HepG2 (cell line): ENCODE results near the gene RNF10. TPM values are rescaled to one million over a fixed set of nuclear protein-coding genes. Genes with fewer than 3 reads are reported as not detected.
A peak's percentile ranks its signal among the peaks of the same experiment; 100 is the strongest.

Experiments used
- FOXO1 ChIP-seq: sonication (generic); formaldehyde crosslinking; IDR thresholded peaks from 2 replicates; pipeline ENCODE4 v1.4.0; 2020; ENCODE audit warnings: missing genetic modification reagents
- HCFC1 ChIP-seq: fragments of 150-350 bp; IDR thresholded peaks from 2 replicates; pipeline ENCODE4 v1.6.1; 2014; ENCODE audit warnings: low read depth, low read length
- KMT2B ChIP-seq: IDR thresholded peaks from 2 replicates; pipeline ENCODE4 v1.6.1; 2016; ENCODE audit warnings: missing genetic modification reagents, missing compliant biosample characterization
- NKX3-1 ChIP-seq: sonication (generic); formaldehyde crosslinking; IDR thresholded peaks from 2 replicates; pipeline ENCODE4 v1.5.0; 2020; ENCODE audit warnings: missing genetic modification reagents
- RBAK ChIP-seq: sonication (generic); formaldehyde crosslinking; IDR thresholded peaks from 2 replicates; pipeline ENCODE4 v1.5.1; 2020; ENCODE audit warnings: mild to moderate bottlenecking, missing genetic modification reagents
- SP2 ChIP-seq: sonication (generic); formaldehyde crosslinking; IDR thresholded peaks from 2 replicates; pipeline ENCODE4 v1.5.1; 2020; ENCODE audit warnings: mild to moderate bottlenecking, missing genetic modification reagents
- SYNCRIP ChIP-seq: fragments of 200-400 bp; formaldehyde crosslinking; IDR thresholded peaks from 2 replicates; pipeline ENCODE4 v1.6.1; 2018; ENCODE audit warnings: mild to moderate bottlenecking, low read depth, low read length; ENCODE audit not compliant: insufficient read depth
- ZFP41 ChIP-seq: sonication (generic); formaldehyde crosslinking; IDR thresholded peaks from 2 replicates; pipeline ENCODE4 v1.4.0; 2020; ENCODE audit warnings: mild to moderate bottlenecking, missing genetic modification reagents, borderline replicate concordance
- ZNF253 ChIP-seq: sonication (generic); formaldehyde crosslinking; IDR thresholded peaks from 2 replicates; pipeline ENCODE4 v1.8.0; 2022; ENCODE audit warnings: mild to moderate bottlenecking, missing genetic modification reagents, borderline replicate concordance
- ZNF326 ChIP-seq: sonication (generic); formaldehyde crosslinking; IDR thresholded peaks from 2 replicates; pipeline ENCODE4 v1.4.0; 2020; ENCODE audit warnings: missing genetic modification reagents, borderline replicate concordance
- polyA plus RNA-seq, 8 experiments: library from polyadenylated mRNA; depleted of rRNA in 3 of 8; stranded (reverse) in 7 of 8; unstranded in 1 of 8; fragments of >200 nt; fragmentation: Illumina TruSeq in 4 of 8; extraction: Trizol in 4 of 8; gene quantifications; 2 replicates each; pipeline versions ENCODE4 v1.2.1 to v1.2.3, GENCODE V29; 2011 to 2016; ENCODE audit warnings: low read depth in 4 of 8, missing spikeins in 1 of 8, mixed read lengths in 1 of 8; ENCODE audit not compliant: insufficient read depth in 1 of 8
- total RNA-seq, 5 experiments: library from RNA; depleted of rRNA; stranded (reverse); fragments of >200 nt; fragmentation: Illumina TruSeq; extraction: Trizol; gene quantifications; 2 replicates each; pipeline ENCODE4 v1.2.3, GENCODE V29; 2016; ENCODE audit warnings: low read depth in 1 of 5
- TF ChIP-seq, protein P1 (sequence below): sonication (generic); formaldehyde crosslinking; IDR thresholded peaks from 2 replicates; pipeline ENCODE4 v1.5.0; 2020; ENCODE audit warnings: mild to moderate bottlenecking, missing genetic modification reagents
- TF ChIP-seq, protein P2 (sequence below): sonication (generic); formaldehyde crosslinking; IDR thresholded peaks from 2 replicates; pipeline ENCODE4 v1.8.0; 2022; ENCODE audit warnings: mild to moderate bottlenecking, missing genetic modification reagents, moderate library complexity
- TF ChIP-seq, protein P3 (sequence below): sonication (generic); formaldehyde crosslinking; IDR thresholded peaks from 2 replicates; pipeline ENCODE4 v1.5.1; 2020; ENCODE audit warnings: mild to moderate bottlenecking, missing genetic modification reagents, borderline replicate concordance
- TF ChIP-seq, protein P4 (sequence below): sonication (generic); formaldehyde crosslinking; IDR thresholded peaks from 2 replicates; pipeline ENCODE4 v1.4.0; 2020; ENCODE audit warnings: mild to moderate bottlenecking, missing genetic modification reagents
- TF ChIP-seq, protein P5 (sequence below): sonication (generic); formaldehyde crosslinking; IDR thresholded peaks from 2 replicates; pipeline ENCODE4 v1.4.0; 2020; ENCODE audit warnings: missing genetic modification reagents, borderline replicate concordance
- TF ChIP-seq, protein P6 (sequence below): sonication (generic); formaldehyde crosslinking; conservative IDR thresholded peaks from 2 replicates; pipeline ENCODE4 v1.4.0; 2020; ENCODE audit warnings: missing genetic modification reagents

RNF10 gene
- total and polyA plus RNA-seq, 2 of the 13 experiments (the other 11 are each of a cell fraction or from before 2014, with no cell fraction given) = 62.5 to 88.0 TPM

DNA sequence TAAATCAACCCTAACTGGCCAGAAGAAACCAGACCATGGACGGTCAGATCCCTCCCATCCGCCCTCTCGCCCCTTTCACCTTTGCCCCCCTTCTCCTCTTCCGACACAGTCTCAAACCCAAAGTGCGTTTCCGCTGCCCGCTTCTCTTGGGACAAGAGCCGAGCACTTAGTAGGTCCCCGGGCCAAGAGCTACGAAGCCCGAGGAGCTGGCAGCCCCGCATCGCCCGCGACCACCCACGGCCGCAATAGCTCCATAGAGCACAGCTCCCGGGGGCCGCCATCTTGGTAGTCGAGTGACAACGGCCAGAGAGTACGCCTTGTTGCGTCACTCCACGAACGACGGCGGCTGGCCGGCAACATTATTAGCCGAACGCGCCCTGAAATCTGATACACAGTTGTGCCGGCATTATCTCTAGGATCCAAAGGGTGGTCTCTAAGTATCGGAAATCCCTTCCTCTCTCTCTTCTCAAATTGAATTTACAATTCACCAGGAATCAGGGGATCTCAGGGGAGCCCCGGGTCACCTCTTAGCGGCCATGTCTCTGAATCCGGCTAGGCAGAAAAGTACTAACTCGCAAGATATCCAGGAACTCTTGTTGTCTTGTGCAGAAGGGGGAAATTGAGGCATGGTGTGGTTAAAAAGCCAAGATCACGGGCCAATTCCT lies 5.2 kb upstream of the RNF10 start, which contains the start of gene COQ5 (continued):
- TF ChIP-seq, protein P1, sequence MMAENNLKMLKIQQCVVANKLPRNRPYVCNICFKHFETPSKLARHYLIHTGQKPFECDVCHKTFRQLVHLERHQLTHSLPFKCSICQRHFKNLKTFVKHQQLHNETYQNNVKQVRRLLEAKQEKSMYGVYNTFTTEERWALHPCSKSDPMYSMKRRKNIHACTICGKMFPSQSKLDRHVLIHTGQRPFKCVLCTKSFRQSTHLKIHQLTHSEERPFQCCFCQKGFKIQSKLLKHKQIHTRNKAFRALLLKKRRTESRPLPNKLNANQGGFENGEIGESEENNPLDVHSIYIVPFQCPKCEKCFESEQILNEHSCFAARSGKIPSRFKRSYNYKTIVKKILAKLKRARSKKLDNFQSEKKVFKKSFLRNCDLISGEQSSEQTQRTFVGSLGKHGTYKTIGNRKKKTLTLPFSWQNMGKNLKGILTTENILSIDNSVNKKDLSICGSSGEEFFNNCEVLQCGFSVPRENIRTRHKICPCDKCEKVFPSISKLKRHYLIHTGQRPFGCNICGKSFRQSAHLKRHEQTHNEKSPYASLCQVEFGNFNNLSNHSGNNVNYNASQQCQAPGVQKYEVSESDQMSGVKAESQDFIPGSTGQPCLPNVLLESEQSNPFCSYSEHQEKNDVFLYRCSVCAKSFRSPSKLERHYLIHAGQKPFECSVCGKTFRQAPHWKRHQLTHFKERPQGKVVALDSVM (CRISPR knock-in tag) = peak; percentile 44; the same call in 1 of the 2 replicates
- TF ChIP-seq SYNCRIP = no peak
- TF ChIP-seq FOXO1 (CRISPR knock-in tag) = peak; percentile 73
- no peak for TF ChIP-seq ZNF253 (CRISPR knock-in tag)
- TF ChIP-seq ZNF326 (CRISPR knock-in tag) = no peak
- TF ChIP-seq, protein P2, sequence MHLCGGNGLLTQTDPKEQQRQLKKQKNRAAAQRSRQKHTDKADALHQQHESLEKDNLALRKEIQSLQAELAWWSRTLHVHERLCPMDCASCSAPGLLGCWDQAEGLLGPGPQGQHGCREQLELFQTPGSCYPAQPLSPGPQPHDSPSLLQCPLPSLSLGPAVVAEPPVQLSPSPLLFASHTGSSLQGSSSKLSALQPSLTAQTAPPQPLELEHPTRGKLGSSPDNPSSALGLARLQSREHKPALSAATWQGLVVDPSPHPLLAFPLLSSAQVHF = 0 out of 2 replicates have a peak, but pooled peaks have one; percentile 30
- TF ChIP-seq SP2 (CRISPR knock-in tag) = no peak
- no peak for TF ChIP-seq RBAK (CRISPR knock-in tag)
- TF ChIP-seq, protein P3, sequence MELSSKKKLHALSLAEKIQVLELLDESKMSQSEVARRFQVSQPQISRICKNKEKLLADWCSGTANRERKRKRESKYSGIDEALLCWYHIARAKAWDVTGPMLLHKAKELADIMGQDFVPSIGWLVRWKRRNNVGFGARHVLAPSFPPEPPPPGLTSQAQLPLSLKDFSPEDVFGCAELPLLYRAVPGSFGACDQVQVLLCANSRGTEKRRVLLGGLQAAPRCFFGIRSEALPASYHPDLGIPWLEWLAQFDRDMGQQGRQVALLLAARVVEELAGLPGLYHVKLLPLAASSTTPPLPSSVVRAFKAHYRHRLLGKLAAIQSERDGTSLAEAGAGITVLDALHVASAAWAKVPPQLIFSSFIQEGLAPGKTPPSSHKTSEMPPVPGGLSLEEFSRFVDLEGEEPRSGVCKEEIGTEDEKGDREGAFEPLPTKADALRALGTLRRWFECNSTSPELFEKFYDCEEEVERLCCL (CRISPR knock-in tag) = no peak
- TF ChIP-seq, protein P4, sequence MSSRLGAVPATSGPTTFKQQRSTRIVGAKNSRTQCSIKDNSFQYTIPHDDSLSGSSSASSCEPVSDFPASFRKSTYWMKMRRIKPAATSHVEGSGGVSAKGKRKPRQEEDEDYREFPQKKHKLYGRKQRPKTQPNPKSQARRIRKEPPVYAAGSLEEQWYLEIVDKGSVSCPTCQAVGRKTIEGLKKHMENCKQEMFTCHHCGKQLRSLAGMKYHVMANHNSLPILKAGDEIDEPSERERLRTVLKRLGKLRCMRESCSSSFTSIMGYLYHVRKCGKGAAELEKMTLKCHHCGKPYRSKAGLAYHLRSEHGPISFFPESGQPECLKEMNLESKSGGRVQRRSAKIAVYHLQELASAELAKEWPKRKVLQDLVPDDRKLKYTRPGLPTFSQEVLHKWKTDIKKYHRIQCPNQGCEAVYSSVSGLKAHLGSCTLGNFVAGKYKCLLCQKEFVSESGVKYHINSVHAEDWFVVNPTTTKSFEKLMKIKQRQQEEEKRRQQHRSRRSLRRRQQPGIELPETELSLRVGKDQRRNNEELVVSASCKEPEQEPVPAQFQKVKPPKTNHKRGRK (CRISPR knock-in tag) = no peak
- TF ChIP-seq, protein P5, sequence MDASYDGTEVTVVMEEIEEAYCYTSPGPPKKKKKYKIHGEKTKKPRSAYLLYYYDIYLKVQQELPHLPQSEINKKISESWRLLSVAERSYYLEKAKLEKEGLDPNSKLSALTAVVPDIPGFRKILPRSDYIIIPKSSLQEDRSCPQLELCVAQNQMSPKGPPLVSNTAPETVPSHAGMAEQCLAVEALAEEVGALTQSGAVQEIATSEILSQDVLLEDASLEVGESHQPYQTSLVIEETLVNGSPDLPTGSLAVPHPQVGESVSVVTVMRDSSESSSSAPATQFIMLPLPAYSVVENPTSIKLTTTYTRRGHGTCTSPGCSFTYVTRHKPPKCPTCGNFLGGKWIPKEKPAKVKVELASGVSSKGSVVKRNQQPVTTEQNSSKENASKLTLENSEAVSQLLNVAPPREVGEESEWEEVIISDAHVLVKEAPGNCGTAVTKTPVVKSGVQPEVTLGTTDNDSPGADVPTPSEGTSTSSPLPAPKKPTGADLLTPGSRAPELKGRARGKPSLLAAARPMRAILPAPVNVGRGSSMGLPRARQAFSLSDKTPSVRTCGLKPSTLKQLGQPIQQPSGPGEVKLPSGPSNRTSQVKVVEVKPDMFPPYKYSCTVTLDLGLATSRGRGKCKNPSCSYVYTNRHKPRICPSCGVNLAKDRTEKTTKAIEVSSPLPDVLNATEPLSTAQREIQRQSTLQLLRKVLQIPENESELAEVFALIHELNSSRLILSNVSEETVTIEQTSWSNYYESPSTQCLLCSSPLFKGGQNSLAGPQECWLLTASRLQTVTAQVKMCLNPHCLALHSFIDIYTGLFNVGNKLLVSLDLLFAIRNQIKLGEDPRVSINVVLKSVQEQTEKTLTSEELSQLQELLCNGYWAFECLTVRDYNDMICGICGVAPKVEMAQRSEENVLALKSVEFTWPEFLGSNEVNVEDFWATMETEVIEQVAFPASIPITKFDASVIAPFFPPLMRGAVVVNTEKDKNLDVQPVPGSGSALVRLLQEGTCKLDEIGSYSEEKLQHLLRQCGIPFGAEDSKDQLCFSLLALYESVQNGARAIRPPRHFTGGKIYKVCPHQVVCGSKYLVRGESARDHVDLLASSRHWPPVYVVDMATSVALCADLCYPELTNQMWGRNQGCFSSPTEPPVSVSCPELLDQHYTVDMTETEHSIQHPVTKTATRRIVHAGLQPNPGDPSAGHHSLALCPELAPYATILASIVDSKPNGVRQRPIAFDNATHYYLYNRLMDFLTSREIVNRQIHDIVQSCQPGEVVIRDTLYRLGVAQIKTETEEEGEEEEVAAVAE (CRISPR knock-in tag) = peak; percentile 50; the same call in 1 of the 2 replicates
- peak; percentile 82 for TF ChIP-seq KMT2B (CRISPR knock-in tag)
- no peak for TF ChIP-seq ZFP41 (CRISPR knock-in tag)
- TF ChIP-seq, protein P6, sequence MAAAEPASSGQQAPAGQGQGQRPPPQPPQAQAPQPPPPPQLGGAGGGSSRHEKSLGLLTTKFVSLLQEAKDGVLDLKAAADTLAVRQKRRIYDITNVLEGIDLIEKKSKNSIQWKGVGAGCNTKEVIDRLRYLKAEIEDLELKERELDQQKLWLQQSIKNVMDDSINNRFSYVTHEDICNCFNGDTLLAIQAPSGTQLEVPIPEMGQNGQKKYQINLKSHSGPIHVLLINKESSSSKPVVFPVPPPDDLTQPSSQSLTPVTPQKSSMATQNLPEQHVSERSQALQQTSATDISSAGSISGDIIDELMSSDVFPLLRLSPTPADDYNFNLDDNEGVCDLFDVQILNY (CRISPR knock-in tag) = no peak
- TF ChIP-seq HCFC1 = peak; percentile 42
- no peak; the same call in 1 of the 2 replicates for TF ChIP-seq NKX3-1 (CRISPR knock-in tag)
